HG03280 (cell line): ENCODE results near the gene CRYBA2.

ENCODE experiments used
- ATAC-seq: cut with Tn5 transposase; IDR thresholded peaks from one replicate; pipeline ENCODE4 v1.9.1; 2021; ENCODE audit warnings: mild to moderate bottlenecking, moderate library complexity; ENCODE audit not compliant: unreplicated experiment

The CRYBA2 gene

DNA sequence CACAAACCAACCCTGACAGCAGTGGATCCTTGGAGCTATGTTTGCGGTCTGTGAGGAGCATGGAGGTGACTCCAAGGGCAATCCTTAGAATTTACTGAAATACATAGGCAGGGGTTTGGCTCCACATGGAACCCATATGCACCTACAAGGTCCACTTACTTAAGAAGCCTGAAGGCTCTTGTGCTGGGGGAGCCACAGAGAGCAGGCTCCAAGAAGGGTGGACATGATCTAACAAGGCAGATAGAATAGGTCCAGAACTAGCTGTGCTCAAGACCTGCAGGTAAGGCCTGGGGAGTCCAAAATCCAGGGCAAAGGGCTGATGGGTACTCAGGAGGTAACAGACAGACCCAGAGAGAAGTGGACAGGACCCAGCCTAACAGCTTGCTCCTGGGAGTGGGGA is 34.9 kb downstream of the CRYBA2 start:
- no peak for ATAC-seq

DNA sequence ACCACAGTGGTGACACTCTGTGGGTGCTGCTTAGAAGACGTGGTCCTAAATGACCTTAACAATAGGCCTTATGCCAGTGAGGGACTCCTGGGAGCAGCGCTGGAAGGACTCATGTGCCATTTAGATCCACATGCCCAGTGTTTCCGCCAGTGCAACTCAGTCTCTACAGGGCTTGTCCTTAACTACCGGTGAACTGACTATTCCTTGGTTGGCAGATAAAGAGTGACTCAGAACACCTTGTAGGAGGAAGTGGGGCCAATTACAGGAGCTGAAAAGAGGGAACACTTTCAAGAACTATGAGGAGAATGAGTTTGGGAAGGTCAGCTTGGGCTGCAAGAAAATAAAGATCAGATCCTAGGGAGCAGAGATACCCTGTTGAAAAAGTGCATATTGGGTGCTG is 35.6 kb downstream of the CRYBA2 start:
- ATAC-seq: no peak

DNA sequence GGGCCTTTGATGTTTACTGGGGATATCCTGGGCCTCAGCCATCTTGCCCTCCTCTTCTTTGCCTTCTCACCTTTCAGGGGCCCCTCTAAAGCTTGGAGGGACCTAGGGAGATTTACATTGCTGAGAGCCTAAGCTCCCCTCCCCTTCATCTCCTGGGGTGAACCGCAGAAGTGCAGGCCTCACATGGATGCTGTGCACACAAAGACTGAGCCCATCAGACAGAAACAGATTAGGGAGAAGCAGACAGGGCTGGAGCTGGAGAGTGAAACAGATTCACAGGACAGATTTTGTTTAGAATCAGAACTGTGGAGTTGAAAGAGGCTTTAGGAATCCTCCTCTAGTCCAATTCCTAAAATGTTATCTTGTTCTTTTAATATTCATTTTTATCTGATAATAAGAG is 37.2 kb downstream of the CRYBA2 start:
- ATAC-seq: no peak

DNA sequence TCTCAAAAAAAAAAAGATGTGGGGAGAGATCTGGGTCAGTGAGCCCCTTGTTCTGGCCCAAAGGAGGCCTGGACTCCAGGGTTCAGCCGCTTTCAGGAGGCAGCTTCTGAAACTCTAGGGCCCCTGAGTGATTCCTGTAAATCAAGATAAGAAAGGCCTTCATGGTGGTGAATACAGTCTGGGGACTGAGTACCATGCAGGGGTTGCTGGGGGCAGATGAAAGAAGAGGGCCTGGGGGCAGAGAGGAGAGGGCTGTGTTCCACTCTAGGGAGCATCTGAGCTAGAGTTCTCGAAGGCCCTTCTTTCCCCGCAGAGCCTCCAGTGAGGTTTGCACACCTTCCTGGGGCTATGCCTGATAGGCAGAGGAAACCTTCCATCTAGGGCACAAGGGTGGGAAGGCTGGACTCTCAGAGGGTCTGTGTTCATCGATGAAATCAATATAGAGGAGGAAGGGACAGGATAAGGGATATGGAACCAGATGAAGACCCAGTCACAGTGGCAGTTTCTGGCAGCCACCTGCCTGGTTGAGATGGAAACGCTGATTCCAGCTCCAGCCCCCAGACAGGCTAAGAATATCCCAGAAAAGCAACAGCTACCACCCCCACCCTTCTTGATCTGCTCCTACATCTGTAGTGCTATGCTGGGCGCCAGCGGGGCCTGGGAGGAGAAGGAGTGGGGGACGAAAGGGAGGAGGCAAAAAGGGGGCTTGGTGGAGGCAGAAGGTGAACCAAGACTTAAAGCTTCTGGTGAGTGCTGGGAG is 38.5 kb downstream of the CRYBA2 start:
- ATAC-seq: no peak

DNA sequence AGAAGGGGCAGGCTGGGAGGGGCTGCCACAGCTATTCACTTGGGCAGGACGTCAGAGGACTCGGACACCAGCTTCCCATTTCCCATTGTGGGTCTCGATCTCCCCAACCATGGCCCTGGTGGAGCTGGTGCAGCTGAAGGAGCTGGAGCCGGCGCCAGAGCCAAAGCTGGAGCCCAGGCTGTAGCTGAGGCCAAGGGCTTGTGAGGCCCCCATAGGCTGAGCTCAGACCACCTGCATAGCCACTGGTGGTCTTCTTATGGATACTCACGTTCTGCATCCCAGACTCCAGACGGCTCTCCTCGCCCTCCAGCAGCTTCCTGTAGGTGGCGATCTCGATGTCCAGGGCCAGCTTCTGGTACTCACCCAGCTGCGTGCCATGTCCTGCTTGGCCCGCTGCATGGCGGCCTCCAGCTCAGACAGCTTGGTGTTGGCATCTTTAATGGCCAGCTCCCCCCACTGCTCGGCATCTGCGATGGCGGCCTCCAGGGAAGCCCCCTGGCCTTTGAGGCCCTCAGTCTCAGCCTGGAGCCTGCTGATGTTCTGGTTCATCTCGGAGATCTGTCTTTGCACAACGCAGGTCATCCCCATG is 39.8 kb downstream of the CRYBA2 start:
- no peak for ATAC-seq

DNA sequence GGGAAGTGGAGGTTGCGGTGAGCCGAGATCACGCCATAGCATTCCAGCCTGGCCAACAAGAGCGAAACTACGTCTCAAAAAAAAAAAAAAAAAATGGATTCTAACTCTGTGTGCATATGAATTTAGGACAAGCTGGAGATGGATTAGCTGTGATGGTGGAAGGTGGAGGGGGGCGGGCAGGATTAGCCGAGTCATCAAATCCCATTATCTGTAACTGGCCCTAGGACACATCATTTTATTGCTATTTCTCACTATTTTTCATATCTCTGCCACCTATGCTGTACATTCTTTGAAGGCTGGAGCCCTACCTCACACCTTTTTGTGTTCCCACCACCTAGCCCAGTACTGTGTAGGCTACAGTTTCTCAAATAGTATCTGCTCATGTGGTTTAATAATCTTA is 41.1 kb downstream of the CRYBA2 start:
- no peak for ATAC-seq

DNA sequence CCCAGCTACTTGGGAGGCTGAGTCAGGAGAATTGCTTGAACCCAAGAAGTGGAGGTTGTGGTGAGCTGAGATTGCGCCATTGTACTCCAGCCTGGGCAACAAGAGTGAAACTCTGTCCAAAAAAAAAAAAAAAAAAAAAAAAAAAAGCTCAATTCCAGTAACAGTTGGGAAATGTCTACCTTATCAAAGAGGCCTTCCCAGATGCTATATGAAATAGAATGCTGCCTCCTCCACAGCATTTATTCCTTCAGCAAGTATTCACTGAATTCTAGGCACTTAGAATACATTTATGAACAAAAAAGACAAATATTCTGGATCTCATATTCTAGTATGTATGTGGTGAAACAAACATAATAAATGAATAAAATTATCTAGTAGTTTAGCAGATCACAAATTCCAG is 46.6 kb downstream of the CRYBA2 start:
- ATAC-seq: no peak

DNA sequence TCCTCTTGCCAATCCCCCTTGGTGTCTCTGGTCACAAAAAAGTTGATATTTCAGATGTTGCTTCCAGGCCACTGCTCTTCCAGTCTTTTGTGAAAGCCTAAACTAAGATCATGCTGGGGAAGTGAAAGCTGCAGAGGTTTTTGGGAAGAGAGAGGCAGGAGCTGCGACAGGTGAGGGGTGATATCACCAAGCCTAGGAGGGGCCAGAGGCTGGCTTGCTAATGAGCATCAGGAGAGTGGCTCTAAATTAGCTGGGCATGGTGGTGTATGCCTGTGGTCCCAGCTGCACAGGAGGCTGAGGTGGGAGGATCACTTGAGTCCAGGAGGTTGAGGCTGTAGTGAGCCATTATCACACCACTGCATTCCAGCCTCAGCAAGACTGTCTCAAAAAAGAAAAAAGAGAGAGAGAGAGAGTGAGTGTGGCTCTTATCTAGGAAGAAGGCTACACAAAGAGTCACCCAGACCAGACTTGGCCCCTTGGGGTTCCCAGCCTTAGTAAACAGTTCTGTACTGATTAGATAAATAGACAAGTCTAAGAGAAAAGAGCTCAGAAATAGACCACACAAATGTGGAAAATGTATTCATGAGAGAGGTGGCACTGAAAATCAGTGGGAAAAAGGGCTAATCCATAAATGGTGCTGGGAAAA is 48.3 kb downstream of the CRYBA2 start:
- no peak for ATAC-seq
